Measurements from ENCODE around the gene PAK5. TPM values are rescaled to one million over a fixed set of nuclear protein-coding genes. Genes with fewer than 3 reads are reported as not detected.

Gene PAK5
- total and polyA plus RNA-seq, 9 of the 15 experiments (the other 6 are each of a cell fraction or from before 2014, with no cell fraction given) = not detected

DNA sequence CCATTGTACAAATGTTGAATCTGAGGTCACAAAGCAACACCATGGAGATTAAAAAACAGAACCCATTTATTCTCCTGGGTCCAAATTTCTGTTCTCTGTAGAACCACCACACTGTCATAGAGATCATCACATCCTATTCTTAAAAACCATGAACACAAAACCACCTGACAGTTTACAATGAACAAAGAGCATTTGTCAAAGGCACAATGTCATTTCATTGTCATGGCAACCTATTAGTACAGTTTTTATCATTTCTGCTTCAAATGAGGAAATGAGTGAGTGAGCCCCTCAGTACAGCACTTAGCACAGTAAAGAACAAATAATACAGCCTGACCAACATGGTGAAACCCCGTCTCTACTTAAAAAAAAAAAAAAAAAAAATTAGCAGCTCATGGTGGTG, 347.6 kb downstream of the PAK5 start:
- in situ Hi-C loops (cut with MboI) = no loop called here
- Histone ChIP-seq H3K27me3 (ENCODE audit: control insufficient read depth in 2 of 2, insufficient read depth in 2 of 2, low read length in 2 of 2) (no peaks in the 10 kb centered on the region), H3K4me3 (no peak overlapping the region), H3K27ac (ENCODE audit: extremely low read depth, low read depth, low read length) (no peak overlapping the region), H3K9me3 (replicated peaks; ENCODE audit: control insufficient read depth, insufficient read depth, low read depth, low read length) (no peaks in the 10 kb centered on the region), H3K36me3 (ENCODE audit: control insufficient read depth, insufficient read depth, low read length) (no peaks in the 10 kb centered on the region), H3K79me2 (ENCODE audit: control insufficient read depth, insufficient read depth, low read length) (no peaks in the 10 kb centered on the region), H3K4me1 (replicated peaks in 1 of 2; ENCODE audit: control insufficient read depth in 2 of 2, insufficient read depth in 2 of 2, low read length in 2 of 2) (no peaks in the 10 kb centered on the region), H4K20me1 (replicated peaks; ENCODE audit: control insufficient read depth, insufficient read depth, low read length) (no peaks in the 10 kb centered on the region), H3K9me1 (ENCODE audit: control insufficient read depth, insufficient read depth, low read length) (no peaks in the 10 kb centered on the region), H3K4me2 (ENCODE audit: insufficient read depth, low read length) (no peak overlapping the region), H2AFZ (ENCODE audit: low read depth, low read length) (no peak overlapping the region), H3K9ac (ENCODE audit: insufficient read depth in 1 of 2, low read depth in 2 of 2, low read length in 2 of 2) (no peak overlapping the region)
- ATAC-seq (no peak), FAIRE-seq (no peak), DNase-seq (ENCODE audit: extremely low read depth in 1 of 4, low spot score in 3 of 4) (no peak)
- POLR2A ChIA-PET = no interaction called here
- intact Hi-C loops (cut with micrococcal nuclease) = no loop called here
- CTCF ChIA-PET (ENCODE audit: low intra/inter-chr PET ratio) = no interaction called here
- no TSS peak for BruUV-seq (replicated peaks)
- WGBS (ENCODE audit: insufficient coverage, low coverage, missing lambda C conversion rate) = no CpG with 5 or more reads among the region's 1 CpG
- TF ChIP-seq THAP12 (CRISPR knock-in tag; IDR thresholded peaks at IDR 0.05) (no peak), HMG20B (CRISPR knock-in tag; IDR thresholded peaks at IDR 0.05) (no peak)

DNA sequence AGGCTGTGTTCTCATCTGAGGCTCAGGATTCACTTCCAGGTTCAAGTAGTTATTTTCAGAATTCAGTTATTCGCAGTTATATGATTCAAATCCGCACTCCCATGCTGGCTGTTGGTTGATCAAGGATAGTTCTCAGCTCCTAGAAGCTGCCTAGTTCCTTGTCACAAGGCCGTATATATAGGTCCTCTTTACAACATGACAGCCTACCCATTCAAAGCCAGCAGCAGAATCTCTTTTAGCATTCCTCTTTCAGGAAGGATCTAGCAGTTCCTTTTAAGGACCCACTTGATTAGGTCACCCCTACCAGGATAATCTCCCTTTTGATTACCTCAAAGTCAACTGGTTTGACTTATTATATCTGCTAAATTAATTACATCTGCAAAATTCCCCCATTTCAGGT, 348.2 kb downstream of the PAK5 start:
- H3K4me1 ChIP-seq (replicated peaks in 1 of 2; ENCODE audit: control insufficient read depth in 2 of 2, insufficient read depth in 2 of 2, low read length in 2 of 2) = no peaks in the 10 kb centered on the region
- in situ Hi-C loops (cut with MboI) = no loop called here
- DNase-seq (ENCODE audit: extremely low read depth in 1 of 4, low spot score in 3 of 4) (no peak), ATAC-seq (no peak), FAIRE-seq (no peak)
- no peaks in the 10 kb centered on the region for H3K36me3 ChIP-seq (ENCODE audit: control insufficient read depth, insufficient read depth, low read length)
- intact Hi-C loops (cut with micrococcal nuclease) = no loop called here
- H4K20me1 ChIP-seq (replicated peaks; ENCODE audit: control insufficient read depth, insufficient read depth, low read length) = no peaks in the 10 kb centered on the region
- no peak overlapping the region for H3K9ac ChIP-seq (ENCODE audit: insufficient read depth in 1 of 2, low read depth in 2 of 2, low read length in 2 of 2)
- no peaks in the 10 kb centered on the region for H3K9me3 ChIP-seq (replicated peaks; ENCODE audit: control insufficient read depth, insufficient read depth, low read depth, low read length)
- no peaks in the 10 kb centered on the region for H3K9me1 ChIP-seq (ENCODE audit: control insufficient read depth, insufficient read depth, low read length)
- ChIA-PET CTCF (ENCODE audit: low intra/inter-chr PET ratio) (no interaction called here), POLR2A (no interaction called here)
- H3K4me2 ChIP-seq (ENCODE audit: insufficient read depth, low read length) = no peak overlapping the region
- WGBS (ENCODE audit: insufficient coverage, low coverage, missing lambda C conversion rate) = 0% methylated on average over 3 of the region's 3 CpGs
- BruUV-seq (replicated peaks) = no TSS peak
- no peak overlapping the region for H2AFZ ChIP-seq (ENCODE audit: low read depth, low read length)
- H3K27me3 ChIP-seq (ENCODE audit: control insufficient read depth in 2 of 2, insufficient read depth in 2 of 2, low read length in 2 of 2) = no peaks in the 10 kb centered on the region
- no peaks in the 10 kb centered on the region for H3K79me2 ChIP-seq (ENCODE audit: control insufficient read depth, insufficient read depth, low read length)
- H3K27ac ChIP-seq (ENCODE audit: extremely low read depth, low read depth, low read length) = no peak overlapping the region
- H3K4me3 ChIP-seq = no peak overlapping the region
- TF ChIP-seq, protein P1, sequence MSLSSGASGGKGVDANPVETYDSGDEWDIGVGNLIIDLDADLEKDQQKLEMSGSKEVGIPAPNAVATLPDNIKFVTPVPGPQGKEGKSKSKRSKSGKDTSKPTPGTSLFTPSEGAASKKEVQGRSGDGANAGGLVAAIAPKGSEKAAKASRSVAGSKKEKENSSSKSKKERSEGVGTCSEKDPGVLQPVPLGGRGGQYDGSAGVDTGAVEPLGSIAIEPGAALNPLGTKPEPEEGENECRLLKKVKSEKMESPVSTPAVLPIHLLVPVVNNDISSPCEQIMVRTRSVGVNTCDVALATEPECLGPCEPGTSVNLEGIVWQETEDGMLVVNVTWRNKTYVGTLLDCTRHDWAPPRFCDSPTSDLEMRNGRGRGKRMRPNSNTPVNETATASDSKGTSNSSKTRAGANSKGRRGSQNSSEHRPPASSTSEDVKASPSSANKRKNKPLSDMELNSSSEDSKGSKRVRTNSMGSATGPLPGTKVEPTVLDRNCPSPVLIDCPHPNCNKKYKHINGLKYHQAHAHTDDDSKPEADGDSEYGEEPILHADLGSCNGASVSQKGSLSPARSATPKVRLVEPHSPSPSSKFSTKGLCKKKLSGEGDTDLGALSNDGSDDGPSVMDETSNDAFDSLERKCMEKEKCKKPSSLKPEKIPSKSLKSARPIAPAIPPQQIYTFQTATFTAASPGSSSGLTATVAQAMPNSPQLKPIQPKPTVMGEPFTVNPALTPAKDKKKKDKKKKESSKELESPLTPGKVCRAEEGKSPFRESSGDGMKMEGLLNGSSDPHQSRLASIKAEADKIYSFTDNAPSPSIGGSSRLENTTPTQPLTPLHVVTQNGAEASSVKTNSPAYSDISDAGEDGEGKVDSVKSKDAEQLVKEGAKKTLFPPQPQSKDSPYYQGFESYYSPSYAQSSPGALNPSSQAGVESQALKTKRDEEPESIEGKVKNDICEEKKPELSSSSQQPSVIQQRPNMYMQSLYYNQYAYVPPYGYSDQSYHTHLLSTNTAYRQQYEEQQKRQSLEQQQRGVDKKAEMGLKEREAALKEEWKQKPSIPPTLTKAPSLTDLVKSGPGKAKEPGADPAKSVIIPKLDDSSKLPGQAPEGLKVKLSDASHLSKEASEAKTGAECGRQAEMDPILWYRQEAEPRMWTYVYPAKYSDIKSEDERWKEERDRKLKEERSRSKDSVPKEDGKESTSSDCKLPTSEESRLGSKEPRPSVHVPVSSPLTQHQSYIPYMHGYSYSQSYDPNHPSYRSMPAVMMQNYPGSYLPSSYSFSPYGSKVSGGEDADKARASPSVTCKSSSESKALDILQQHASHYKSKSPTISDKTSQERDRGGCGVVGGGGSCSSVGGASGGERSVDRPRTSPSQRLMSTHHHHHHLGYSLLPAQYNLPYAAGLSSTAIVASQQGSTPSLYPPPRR (CRISPR knock-in tag; IDR thresholded peaks at IDR 0.05; ENCODE audit: borderline replicate concordance) = no peak
- TF ChIP-seq YY1 (IDR thresholded peaks at IDR 0.05; ENCODE audit: borderline replicate concordance in 1 of 3, control insufficient read depth in 1 of 3, extremely low read depth in 1 of 3, insufficient read depth in 3 of 3, insufficient read length in 1 of 3, insufficient replicate concordance in 2 of 3, low read depth in 1 of 3, low read length in 2 of 3) (no peak), HDAC2 (IDR thresholded peaks at IDR 0.05) (no peak)
- TF ChIP-seq, protein P2, sequence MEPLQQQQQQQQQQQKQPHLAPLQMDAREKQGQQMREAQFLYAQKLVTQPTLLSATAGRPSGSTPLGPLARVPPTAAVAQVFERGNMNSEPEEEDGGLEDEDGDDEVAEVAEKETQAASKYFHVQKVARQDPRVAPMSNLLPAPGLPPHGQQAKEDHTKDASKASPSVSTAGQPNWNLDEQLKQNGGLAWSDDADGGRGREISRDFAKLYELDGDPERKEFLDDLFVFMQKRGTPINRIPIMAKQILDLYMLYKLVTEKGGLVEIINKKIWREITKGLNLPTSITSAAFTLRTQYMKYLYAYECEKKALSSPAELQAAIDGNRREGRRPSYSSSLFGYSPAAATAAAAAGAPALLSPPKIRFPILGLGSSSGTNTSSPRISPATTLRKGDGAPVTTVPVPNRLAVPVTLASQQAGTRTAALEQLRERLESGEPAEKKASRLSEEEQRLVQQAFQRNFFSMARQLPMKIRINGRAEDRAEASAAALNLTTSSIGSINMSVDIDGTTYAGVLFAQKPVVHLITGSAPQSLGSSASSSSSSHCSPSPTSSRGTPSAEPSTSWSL (CRISPR knock-in tag; IDR thresholded peaks at IDR 0.05; ENCODE audit: borderline replicate concordance) = no peak
